Neural progenitor cell (in vitro differentiated cells): ENCODE results near the gene GRIFIN. TPM values are rescaled to one million over a fixed set of nuclear protein-coding genes. Genes with fewer than 3 reads are reported as not detected.

Source experiments
- DNase-seq: peaks from one replicate; pipeline ENCODE4 v3.0.0-alpha.2; 2016; ENCODE audit warnings: low spot score
- H2AFZ ChIP-seq: fragments of 200-600 bp; sonication (generic); replicated peaks from 2 replicates; pipeline ENCODE4 v1.6.1; 2016; ENCODE audit warnings: antibody characterized with exemption
- H3F3A ChIP-seq: fragments of 200-600 bp; sonication (generic); 2 replicates; pipeline ENCODE4 v1.6.1; 2016; ENCODE audit warnings: antibody characterized with exemption, low read depth
- H3K27ac ChIP-seq: fragments of 200-600 bp; sonication (generic); 2 replicates; pipeline ENCODE4 v1.5.1; 2016; ENCODE audit warnings: mild to moderate bottlenecking
- H3K27me3 ChIP-seq: fragments of 200-600 bp; sonication (generic); 2 replicates; pipeline ENCODE4 v1.6.1; 2016; ENCODE audit warnings: mild to moderate bottlenecking, moderate library complexity
- H3K36me3 ChIP-seq: fragments of 200-600 bp; sonication (generic); 2 replicates; pipeline ENCODE4 v1.5.1; 2016
- H3K4me1 ChIP-seq: fragments of 200-600 bp; sonication (generic); 2 replicates; pipeline ENCODE4 v1.6.1; 2016; ENCODE audit warnings: mixed run types
- H3K4me2 ChIP-seq: fragments of 200-600 bp; sonication (generic); 2 replicates; pipeline ENCODE4 v1.6.1; 2016
- H3K4me3 ChIP-seq: fragments of 200-600 bp; sonication (generic); 2 replicates; pipeline ENCODE4 v1.5.1; 2016
- H3K79me2 ChIP-seq: fragments of 200-600 bp; sonication (generic); 2 replicates; pipeline ENCODE4 v1.6.1; 2016; ENCODE audit warnings: low read depth
- H3K9ac ChIP-seq: fragments of 200-600 bp; sonication (generic); 2 replicates; pipeline ENCODE4 v1.6.1; 2016
- H3K9me3 ChIP-seq: fragments of 200-600 bp; sonication (generic); 2 replicates; pipeline ENCODE4 v1.5.1; 2016; ENCODE audit warnings: low read depth
- H4K20me1 ChIP-seq: fragments of 200-600 bp; sonication (generic); 2 replicates; pipeline ENCODE4 v1.6.1; 2016; ENCODE audit warnings: low read depth
- H3K27ac Mint-ChIP-seq: 3 replicates; pipeline ENCODE4 v1.8.0; 2021; ENCODE audit warnings: mixed read lengths
- H3K27me3 Mint-ChIP-seq: 2 replicates; pipeline ENCODE4 v1.8.0; 2022; ENCODE audit warnings: low read depth, mild to moderate bottlenecking, inconsistent platforms, moderate library complexity, mixed read lengths; ENCODE audit not compliant: insufficient read depth
- H3K36me3 Mint-ChIP-seq: 3 replicates; pipeline ENCODE4 v1.8.0; 2021; ENCODE audit warnings: mixed read lengths
- H3K4me1 Mint-ChIP-seq: 3 replicates; pipeline ENCODE4 v1.8.0; 2021; ENCODE audit warnings: mixed read lengths
- H3K4me3 Mint-ChIP-seq: 3 replicates; pipeline ENCODE4 v1.8.0; 2021; ENCODE audit warnings: mild to moderate bottlenecking, moderate library complexity, mixed read lengths
- H3K9me3 Mint-ChIP-seq: 3 replicates; pipeline ENCODE4 v1.8.0; 2020; ENCODE audit warnings: mixed read lengths
- EZH2 ChIP-seq: fragments of 200-600 bp; sonication (generic); IDR thresholded peaks from 2 replicates; pipeline ENCODE4 v1.6.1; 2017; ENCODE audit warnings: antibody characterized with exemption, mild to moderate bottlenecking, moderate library complexity
- EZH2phosphoT487 ChIP-seq: fragments of 200-600 bp; sonication (generic); IDR thresholded peaks from 2 replicates; pipeline ENCODE4 v1.6.1; 2017; ENCODE audit warnings: antibody characterized with exemption
- total RNA-seq: library from RNA; depleted of rRNA; stranded (reverse); fragments of >200 nt; gene quantifications from 2 replicates; pipeline ENCODE4 v1.2.3, GENCODE V29; 2015; ENCODE audit warnings: low replicate concordance
- TF ChIP-seq, protein P1 (sequence below): fragments of 200-600 bp; sonication (generic); IDR thresholded peaks from 2 replicates; pipeline ENCODE4 v1.5.1; 2017; ENCODE audit warnings: antibody characterized with exemption, mild to moderate bottlenecking

The GRIFIN gene
- total RNA-seq, 1 donor from 2014 or later = not detected

GRCh38 chr7:2474813-2475677, 1.2 kb downstream of the GRIFIN start:
- Histone ChIP-seq H3K4me1 (peaks cover 31% of the 10 kb centered on the region), H3K4me3 (no peak overlapping the region), H3K4me2 (no peak overlapping the region), H3K9me3 (no peaks in the 10 kb centered on the region), H3F3A (peaks cover 9% of the 10 kb centered on the region), H3K36me3 (no peaks in the 10 kb centered on the region), H3K9ac (no peak overlapping the region), H2AFZ (no peak overlapping the region), H3K79me2 (no peaks in the 10 kb centered on the region), H3K27me3 (no peaks in the 10 kb centered on the region), H3K27ac (no peak overlapping the region), H4K20me1 (no peaks in the 10 kb centered on the region)
- Mint-ChIP-seq H3K4me1 (peaks cover 44% of the 10 kb centered on the region), H3K36me3 (no peaks in the 10 kb centered on the region), H3K27me3 (peaks cover 6% of the 10 kb centered on the region), H3K27ac (no peak overlapping the region), H3K4me3 (no peak overlapping the region), H3K9me3 (no peaks in the 10 kb centered on the region)
- DNase-seq = no peak
- TF ChIP-seq EZH2 = no peak
- TF ChIP-seq EZH2phosphoT487 = no peak
- TF ChIP-seq, protein P1, sequence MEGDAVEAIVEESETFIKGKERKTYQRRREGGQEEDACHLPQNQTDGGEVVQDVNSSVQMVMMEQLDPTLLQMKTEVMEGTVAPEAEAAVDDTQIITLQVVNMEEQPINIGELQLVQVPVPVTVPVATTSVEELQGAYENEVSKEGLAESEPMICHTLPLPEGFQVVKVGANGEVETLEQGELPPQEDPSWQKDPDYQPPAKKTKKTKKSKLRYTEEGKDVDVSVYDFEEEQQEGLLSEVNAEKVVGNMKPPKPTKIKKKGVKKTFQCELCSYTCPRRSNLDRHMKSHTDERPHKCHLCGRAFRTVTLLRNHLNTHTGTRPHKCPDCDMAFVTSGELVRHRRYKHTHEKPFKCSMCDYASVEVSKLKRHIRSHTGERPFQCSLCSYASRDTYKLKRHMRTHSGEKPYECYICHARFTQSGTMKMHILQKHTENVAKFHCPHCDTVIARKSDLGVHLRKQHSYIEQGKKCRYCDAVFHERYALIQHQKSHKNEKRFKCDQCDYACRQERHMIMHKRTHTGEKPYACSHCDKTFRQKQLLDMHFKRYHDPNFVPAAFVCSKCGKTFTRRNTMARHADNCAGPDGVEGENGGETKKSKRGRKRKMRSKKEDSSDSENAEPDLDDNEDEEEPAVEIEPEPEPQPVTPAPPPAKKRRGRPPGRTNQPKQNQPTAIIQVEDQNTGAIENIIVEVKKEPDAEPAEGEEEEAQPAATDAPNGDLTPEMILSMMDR = no peak

- Histone ChIP-seq H2AFZ (no peak overlapping the region), H3K36me3 (no peaks in the 10 kb centered on the region), H3K27me3 (no peaks in the 10 kb centered on the region), H3K4me2 (no peak overlapping the region), H4K20me1 (no peaks in the 10 kb centered on the region), H3F3A (peaks cover 12% of the 10 kb centered on the region), H3K9ac (no peak overlapping the region), H3K79me2 (no peaks in the 10 kb centered on the region), H3K27ac (no peak overlapping the region), H3K9me3 (no peaks in the 10 kb centered on the region), H3K4me1 (peaks cover 31% of the 10 kb centered on the region), H3K4me3 (no peak overlapping the region)
- no peaks in the 10 kb centered on the region for H3K9me3 Mint-ChIP-seq
- H3K36me3 Mint-ChIP-seq = no peaks in the 10 kb centered on the region
- H3K4me3 Mint-ChIP-seq = no peak overlapping the region
- no peak for DNase-seq
- no peak overlapping the region for H3K27ac Mint-ChIP-seq
- H3K27me3 Mint-ChIP-seq = peaks cover 6% of the 10 kb centered on the region
- peaks cover 45% of the 10 kb centered on the region for H3K4me1 Mint-ChIP-seq
- TF ChIP-seq, protein P1 = no peak
- TF ChIP-seq EZH2 (no peak), EZH2phosphoT487 (no peak)
These were observed 2.0 kb downstream of the GRIFIN start for GRCh38 chr7:2474224-2474623.

DNA sequence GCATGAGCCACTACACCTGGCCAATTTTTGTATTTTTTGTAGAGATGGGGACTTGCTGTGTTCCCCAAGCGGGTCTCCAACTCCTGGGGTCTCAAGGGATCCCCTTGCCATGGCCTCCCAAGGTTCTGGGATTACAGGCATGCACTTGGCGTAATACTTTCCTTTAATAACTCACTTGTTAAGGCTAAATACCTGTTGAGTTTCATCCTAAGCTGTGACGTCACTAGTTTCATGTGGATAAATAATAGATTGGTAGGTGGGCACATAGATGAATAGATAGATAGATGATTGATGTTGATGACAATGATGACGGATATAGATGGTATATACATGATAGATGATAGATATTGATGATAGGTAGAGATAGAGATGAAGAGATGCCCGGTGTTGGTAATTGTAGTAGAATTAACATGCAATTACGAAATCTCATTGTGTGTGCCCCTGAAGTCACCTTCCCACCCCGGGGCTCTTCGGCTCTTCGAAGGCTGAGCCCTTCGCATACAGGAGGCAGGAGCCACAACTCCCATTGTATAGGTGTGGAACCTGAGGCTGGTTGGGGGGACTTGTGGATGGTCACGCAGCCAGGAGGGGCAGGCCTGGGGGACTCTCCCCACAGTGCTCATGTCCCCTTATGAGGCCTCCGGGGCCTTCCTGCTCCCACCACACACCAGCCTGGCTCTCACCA, 2.6 kb downstream of the GRIFIN start:
- Histone ChIP-seq H3K9ac (no peak overlapping the region), H3K79me2 (no peaks in the 10 kb centered on the region), H3K9me3 (no peaks in the 10 kb centered on the region), H3K27me3 (no peaks in the 10 kb centered on the region), H3K4me1 (peaks cover 31% of the 10 kb centered on the region), H3K4me3 (no peak overlapping the region), H3F3A (peaks cover 12% of the 10 kb centered on the region), H2AFZ (no peak overlapping the region), H3K36me3 (no peaks in the 10 kb centered on the region), H3K27ac (no peak overlapping the region), H4K20me1 (no peaks in the 10 kb centered on the region), H3K4me2 (no peak overlapping the region)
- peak overlapping the region; percentile 7 for H3K27ac Mint-ChIP-seq
- TF ChIP-seq EZH2phosphoT487 (no peak), EZH2 (no peak)
- TF ChIP-seq, protein P1 = no peak
- H3K27me3 Mint-ChIP-seq = peaks cover 7% of the 10 kb centered on the region
- no peak for DNase-seq
- H3K4me3 Mint-ChIP-seq = no peak overlapping the region
- H3K4me1 Mint-ChIP-seq = peaks cover 44% of the 10 kb centered on the region
- no peaks in the 10 kb centered on the region for H3K9me3 Mint-ChIP-seq
- no peaks in the 10 kb centered on the region for H3K36me3 Mint-ChIP-seq
